Lung (tissue), 10 donors: ENCODE measurements around the gene ZNF286A. TPM values are rescaled to one million over a fixed set of nuclear protein-coding genes. Genes with fewer than 3 reads are reported as not detected.
"Not testable (repeated sequence)": the region's sequence is repeated elsewhere in the genome, so short reads cannot be mapped to it uniquely, and the experiment has no call there.

ENCODE experiments used
- ATAC-seq: fragments of 200-7000 bp; cut with Tn5 transposase; one replicate; pipeline ENCODE4 v1.9.1; 2020; ENCODE audit warnings: moderate number of reproducible peaks; ENCODE audit not compliant: insufficient read depth, low FRiP score
- DNase-seq, 3 donors: peaks; one replicate each; pipeline ENCODE4 v3.0.0-alpha.2; 2013 to 2017
- H3K27ac ChIP-seq, 2 donors: one replicate each; pipeline ENCODE4 v1.5.1; 2013; ENCODE audit warnings: mild to moderate bottlenecking in 2 of 2, moderate library complexity in 2 of 2, control low read depth in 1 of 2, inconsistent platforms in 1 of 2, low read depth in 1 of 2, low read length in 1 of 2
- H3K27me3 ChIP-seq, 3 donors: one replicate each; pipeline ENCODE4 v1.5.1; 2013; ENCODE audit warnings: low read length in 2 of 3; ENCODE audit not compliant: control insufficient read depth in 3 of 3, insufficient read depth in 3 of 3
- H3K36me3 ChIP-seq, 4 donors: one replicate each; pipeline ENCODE4 v1.5.1; 2013; ENCODE audit warnings: low read length in 4 of 4, mild to moderate bottlenecking in 1 of 4, moderate library complexity in 1 of 4; ENCODE audit not compliant: control insufficient read depth in 4 of 4, insufficient read depth in 4 of 4
- H3K4me1 ChIP-seq, 5 donors: one replicate each; pipeline ENCODE4 v1.5.1; 2013; ENCODE audit warnings: low read length in 5 of 5, mild to moderate bottlenecking in 2 of 5, moderate library complexity in 1 of 5; ENCODE audit not compliant: control insufficient read depth in 5 of 5, insufficient read depth in 5 of 5
- H3K4me3 ChIP-seq: one replicate; pipeline ENCODE4 v1.5.1; 2013; ENCODE audit warnings: mild to moderate bottlenecking, control low read depth, moderate library complexity
- H3K9ac ChIP-seq, 2 donors: one replicate each; pipeline ENCODE4 v1.5.1; 2013; ENCODE audit warnings: low read length in 2 of 2, control low read depth in 1 of 2; ENCODE audit not compliant: insufficient read depth in 1 of 2
- H3K9me3 ChIP-seq, 4 donors: one replicate each; pipeline ENCODE4 v1.5.1; 2013; ENCODE audit warnings: low read length in 3 of 4, mild to moderate bottlenecking in 1 of 4, moderate library complexity in 1 of 4; ENCODE audit not compliant: control insufficient read depth in 4 of 4, insufficient read depth in 3 of 4
- WGBS, 2 donors: extraction: QIAGEN DNeasy Blood & Tissue Kit; methylation state at CpG; one replicate each; pipeline ENCODE4 v1.1.7; 2013; 5-methylcytosine and 5-hydroxymethylcytosine counted together
- polyA plus RNA-seq, 2 donors: library from polyadenylated mRNA; stranded (reverse); fragments of 200-250 nt; gene quantifications; one replicate each; pipeline ENCODE4 v1.2.1, GENCODE V29; 2013
- total RNA-seq, 2 donors: library from RNA; depleted of rRNA in 1 of 2; stranded (reverse); fragments of >200 nt in 1 of 2; gene quantifications; one replicate each; pipeline ENCODE4 v1.2.1, GENCODE V29; 2014 to 2021
- donor health status: Bipolar disorder and iron deficiency.
- donor health status: healthy.
- donor health status: DM: yes; HTN: yes; CAD: no.

The ZNF286A gene
- total and polyA plus RNA-seq, 4 donors, result 3.8 to 25.8 (median 7.3) TPM

DNA sequence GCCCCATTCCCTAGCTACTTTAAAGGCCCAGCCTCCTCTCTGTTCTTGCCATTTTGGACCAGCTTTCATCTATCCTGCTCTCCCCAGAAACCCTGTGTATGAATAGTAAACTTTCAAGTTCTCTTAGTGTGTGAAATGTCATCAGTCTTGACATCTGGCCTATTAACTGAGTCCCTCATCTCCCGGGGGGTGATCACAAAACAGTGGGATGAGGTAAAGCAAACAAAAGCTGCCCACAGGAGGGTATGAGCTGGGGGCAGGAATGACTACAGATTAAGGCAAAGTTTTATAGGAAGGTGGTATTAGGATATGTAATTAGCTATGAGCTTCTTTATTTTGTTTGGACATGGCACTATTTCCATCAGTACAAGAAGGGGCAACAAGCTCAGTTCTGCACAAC, 24.9 kb upstream of the ZNF286A start:
- not testable (repeated sequence) for H3K9me3 ChIP-seq, ATAC-seq, H3K27ac ChIP-seq, H3K27me3 ChIP-seq, H3K36me3 ChIP-seq, H3K4me3 ChIP-seq, DNase-seq, H3K9ac ChIP-seq, H3K4me1 ChIP-seq
- 88 to 91% methylated on average over 1 of the region's 1 CpG for WGBS, 2 donors

DNA sequence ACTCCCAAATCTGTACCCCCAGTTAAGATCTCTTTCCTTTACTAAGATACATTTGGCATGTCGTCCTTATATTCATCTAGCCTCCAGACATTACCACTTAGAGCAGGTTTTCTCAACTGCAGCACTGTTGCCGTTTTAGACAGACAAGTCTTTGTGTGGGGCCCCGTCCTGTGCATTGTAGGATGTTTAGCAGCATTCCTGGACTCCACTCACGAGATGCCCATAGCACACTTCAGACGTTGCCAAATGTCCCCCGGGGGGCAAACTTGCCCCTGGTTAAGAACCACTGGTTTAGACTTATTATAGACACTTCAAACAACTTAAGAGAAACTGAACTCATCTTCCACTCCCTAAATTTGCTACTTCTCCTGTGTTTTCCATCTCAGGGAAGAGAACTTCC, 23.6 kb upstream of the ZNF286A start:
- not testable (repeated sequence) for H3K9ac ChIP-seq, ATAC-seq, H3K27ac ChIP-seq, H3K4me1 ChIP-seq, H3K27me3 ChIP-seq, DNase-seq, H3K36me3 ChIP-seq, H3K9me3 ChIP-seq, H3K4me3 ChIP-seq
- WGBS, 2 donors, result 90 to 93% methylated on average over 6 of the region's 6 CpGs

DNA sequence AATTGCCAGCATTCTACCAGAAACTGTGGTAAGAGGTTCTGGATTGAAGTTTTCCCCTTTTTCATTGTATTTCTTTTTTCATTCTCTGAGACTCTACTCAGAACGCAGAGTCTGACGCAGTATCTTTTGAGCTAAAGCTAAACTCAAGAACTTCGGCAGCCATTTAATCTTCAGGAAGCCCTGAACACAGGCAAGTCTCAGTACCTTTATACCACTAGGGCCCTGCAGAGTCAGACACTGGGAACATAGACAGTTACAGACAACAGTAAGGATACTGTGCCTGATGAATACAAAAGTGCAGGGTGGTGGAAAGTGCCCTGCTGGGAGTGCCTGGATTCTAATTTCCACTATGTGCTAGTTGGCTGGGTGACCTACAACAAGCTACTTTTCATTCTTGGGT, 16.4 kb upstream of the ZNF286A start:
- not testable (repeated sequence) for H3K4me3 ChIP-seq, ATAC-seq, H3K27ac ChIP-seq, H3K36me3 ChIP-seq, DNase-seq, H3K9me3 ChIP-seq, H3K27me3 ChIP-seq, H3K4me1 ChIP-seq
- WGBS, 2 donors, result 93 to 97% methylated on average over 3 of the region's 3 CpGs
- H3K9ac ChIP-seq, result peak overlapping the region in 1 of 2 donors; percentile 68

DNA sequence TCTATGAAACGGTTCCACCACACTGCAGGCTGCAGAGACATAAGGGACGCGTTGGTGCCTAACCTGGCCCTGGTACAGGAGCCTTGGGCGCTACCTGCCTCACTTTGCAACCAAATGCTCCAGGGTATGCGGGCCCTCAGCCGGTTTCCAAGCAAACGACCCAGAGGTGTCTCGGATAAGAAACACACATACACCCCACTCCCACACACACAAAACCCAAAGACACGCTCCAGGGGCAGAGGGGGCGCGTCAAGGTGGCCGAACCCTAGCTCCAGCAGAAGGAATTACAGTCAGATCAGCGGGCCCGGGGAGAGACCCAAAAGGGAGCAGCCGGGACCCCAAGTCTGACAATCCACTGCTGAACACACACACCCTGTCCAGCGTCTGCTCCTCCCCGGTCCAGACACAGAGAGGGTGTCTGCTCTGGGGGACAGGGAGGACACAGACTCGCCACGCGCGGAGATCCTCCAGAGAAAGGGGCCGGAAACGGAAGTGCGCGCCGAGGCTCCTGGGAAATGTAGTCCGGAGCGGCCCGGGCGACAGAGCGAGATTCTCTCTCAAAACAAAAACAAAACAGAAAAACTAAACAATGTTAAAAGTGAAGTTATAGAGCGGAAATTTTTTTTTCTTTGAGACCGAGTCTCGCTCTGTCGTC, 15.6 kb upstream of the ZNF286A start, which contains the start of gene TRIM16:
Gene TRIM16 (minus strand): TSS at position 488 of the 655 bp plus-strand sequence. CDS start 32,702 bp downstream, outside the sequence.
- not testable (repeated sequence) for H3K27me3 ChIP-seq, H3K36me3 ChIP-seq, H3K4me1 ChIP-seq, H3K9me3 ChIP-seq
- H3K9ac ChIP-seq, result peak within 1 kb of the TSS; percentile 63 to 68
- ATAC-seq (peak; percentile 92), DNase-seq (peak; percentile 80 to 83 (median 81))
- WGBS, 2 donors, result 1 to 3% methylated on average over 28 to 35 of the region's 35 CpGs
- H3K27ac ChIP-seq, result peak within 1 kb of the TSS; percentile 20 to 28
- H3K4me3 ChIP-seq, result peak within 1 kb of the TSS; percentile 46

DNA sequence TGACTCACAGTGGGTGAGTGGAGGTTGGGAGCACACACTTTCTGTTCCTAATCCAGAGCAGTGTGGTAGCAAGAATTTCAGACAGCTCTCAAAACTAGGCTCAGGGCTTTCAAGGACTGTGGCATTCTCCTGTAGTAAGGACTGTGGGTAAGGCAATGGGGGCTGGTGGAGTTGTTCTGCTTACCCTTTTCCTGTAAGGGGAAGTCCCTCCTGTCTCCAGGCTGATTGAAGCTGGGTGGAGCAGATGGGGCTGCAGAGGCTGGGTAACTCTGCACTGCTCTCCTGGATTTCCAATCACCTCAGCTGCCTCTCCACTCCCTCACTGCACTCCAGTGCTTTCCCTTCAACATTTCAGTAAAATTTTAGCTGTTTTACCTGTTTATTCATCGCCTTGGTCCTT, 12.1 kb upstream of the ZNF286A start:
- 100% methylated on average over 1 of the region's 1 CpG for WGBS, 2 donors
- not testable (repeated sequence) for H3K36me3 ChIP-seq, H3K9me3 ChIP-seq, H3K4me1 ChIP-seq, ATAC-seq, H3K9ac ChIP-seq, DNase-seq, H3K4me3 ChIP-seq, H3K27me3 ChIP-seq, H3K27ac ChIP-seq

DNA sequence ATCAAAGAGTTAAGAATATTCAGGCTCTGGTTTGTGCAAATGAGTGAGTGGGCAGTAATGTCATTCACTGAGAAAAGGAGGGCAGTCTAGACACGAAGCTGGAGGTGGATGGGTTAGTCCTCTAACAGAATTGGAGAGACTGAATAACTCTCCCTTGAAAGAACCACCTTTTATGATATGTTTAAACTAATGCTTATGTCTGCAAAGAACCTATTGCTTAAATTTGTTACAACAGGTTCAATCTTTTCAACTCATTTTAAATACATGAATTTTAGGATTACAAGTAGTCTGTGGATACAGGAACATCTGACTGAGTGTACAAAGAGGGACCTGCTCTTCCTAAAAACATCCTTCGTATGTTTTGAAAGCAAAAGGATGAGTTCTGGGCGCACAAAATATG, 585 bp upstream of the ZNF286A start:
- not testable (repeated sequence) for H3K4me3 ChIP-seq, H3K27ac ChIP-seq, H3K27me3 ChIP-seq, H3K9me3 ChIP-seq, H3K4me1 ChIP-seq, H3K36me3 ChIP-seq
- peak overlapping the region in 1 of 2 donors; percentile 46 for H3K9ac ChIP-seq
- 14 to 17% methylated on average over 1 of the region's 3 CpGs for WGBS, 2 donors
- peak; percentile 3 for ATAC-seq
- DNase-seq, result peak in 2 of 3 donors; percentile 4 to 30

DNA sequence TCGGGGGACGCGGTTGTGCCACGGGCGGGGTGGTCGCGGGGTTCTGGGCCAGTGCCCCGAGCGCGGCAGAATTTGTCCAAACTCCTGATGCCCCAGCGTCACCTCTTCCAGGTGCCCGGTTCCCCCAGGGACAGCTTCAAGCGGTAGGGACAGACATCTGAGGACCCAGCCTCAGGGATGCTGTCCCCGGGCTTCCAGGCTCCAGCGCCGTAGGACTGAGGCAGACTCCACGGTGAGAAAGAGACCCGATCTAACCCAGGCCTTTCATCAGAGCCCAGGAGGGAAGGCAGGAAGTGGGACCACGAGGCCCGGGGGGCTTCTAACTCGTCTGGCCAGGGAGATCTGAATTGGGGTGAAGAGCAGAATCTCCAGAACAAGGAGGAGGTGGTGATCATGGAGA, 385 bp downstream of the ZNF286A start:
- ATAC-seq, H3K36me3 ChIP-seq, DNase-seq, H3K27me3 ChIP-seq, H3K9me3 ChIP-seq, H3K4me1 ChIP-seq: not testable (repeated sequence)
- Histone ChIP-seq H3K27ac (peak overlapping the region in 1 of 2 donors; percentile 33), H3K9ac (peak overlapping the region; percentile 32 to 46), H3K4me3 (peak overlapping the region; percentile 39)
- WGBS, 2 donors, result 0 to 1% methylated on average over 11 to 14 of the region's 21 CpGs

DNA sequence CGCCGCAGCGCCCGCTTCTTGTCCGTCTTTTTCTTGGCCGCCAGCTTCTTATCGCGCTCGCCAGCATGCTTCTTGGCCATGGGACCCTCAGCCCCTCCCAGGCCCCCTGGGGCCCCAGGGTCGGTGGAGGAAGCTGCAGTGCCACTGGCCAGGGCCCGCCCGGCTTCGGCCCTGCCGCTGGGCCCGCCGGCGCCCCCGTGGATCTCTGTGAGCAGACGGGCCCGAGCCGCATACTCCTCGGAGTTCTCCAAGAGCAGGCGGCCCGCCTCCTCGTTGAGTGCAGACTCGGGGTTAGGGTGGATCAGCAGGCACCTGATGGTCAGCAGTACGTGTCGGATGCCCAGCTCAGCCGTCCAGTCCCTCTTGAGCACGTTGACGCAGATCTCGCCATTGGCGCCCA, 4.7 kb downstream of the ZNF286A start:
- H3K4me1 ChIP-seq, H3K27me3 ChIP-seq, H3K9ac ChIP-seq, DNase-seq, H3K4me3 ChIP-seq, H3K27ac ChIP-seq, ATAC-seq: not testable (repeated sequence)
- WGBS, 2 donors, result 95 to 98% methylated on average over 19 to 27 of the region's 33 CpGs
- Histone ChIP-seq H3K9me3 (peaks cover 0 to 11% (median 3%) of the 10 kb centered on the region in 4 donors), H3K36me3 (peaks cover 4 to 39% (median 27%) of the 10 kb centered on the region in 4 donors)
